Endothelial cell of umbilical vein (primary cell): Measurements from ENCODE around the gene DYNC2LI1. TPM values are rescaled to one million over a fixed set of nuclear protein-coding genes. Genes with fewer than 3 reads are reported as not detected.

Experiments
- BruUV-seq: library from RNA; stranded (reverse); fragments of 400-500 nt; replicated peaks from 2 replicates; lab custom pipeline; 2021; lab: Mats Ljungman, UMichigan
- CTCF ChIA-PET: fragments of 300-600, 350-600 bp; sonication (Branson Sonifier 250); formaldehyde crosslinking; loops from one replicate; lab custom pipeline; 2021; ENCODE audit warnings: antibody characterized with exemption, inconsistent platforms; lab: Charles Lee
- POLR2A ChIA-PET: fragments of 300-600, 350-600 bp; sonication (Branson Sonifier 250); formaldehyde crosslinking; loops from one replicate; lab custom pipeline; 2021; ENCODE audit warnings: antibody characterized with exemption, inconsistent platforms; lab: Charles Lee
- DNase-seq: peaks from one replicate; pipeline ENCODE4 v3.0.0-alpha.2; 2011; ENCODE audit warnings: low read depth, low spot score
- FAIRE-seq: peaks from 2 replicates; lab custom pipeline; 2011; peaks lifted over from hg19 to GRCh38; lab: Jason Lieb, UNC
- H2AFZ ChIP-seq: 2 replicates; pipeline ENCODE4 v1.6.0; 2012; ENCODE audit warnings: low read depth, low read length, control low read depth, inconsistent platforms
- H3K27ac ChIP-seq: 2 replicates; pipeline ENCODE4 v1.5.1; 2011; ENCODE audit warnings: low read depth, mild to moderate bottlenecking, control low read depth, low read length, moderate library complexity; ENCODE audit not compliant: insufficient read depth
- H3K27me3 ChIP-seq, 2 experiments: 2 replicates each; pipeline versions ENCODE4 v1.6.0 to v1.6.1; 2011; ENCODE audit warnings: low read length in 2 of 2, mixed read lengths in 1 of 2; ENCODE audit not compliant: control insufficient read depth in 2 of 2, insufficient read depth in 2 of 2
- H3K36me3 ChIP-seq, 2 experiments: 2 replicates in 1 of 2; 3 replicates in 1 of 2; pipeline ENCODE4 v1.5.1; 2011; ENCODE audit warnings: low read length in 2 of 2, mild to moderate bottlenecking in 1 of 2, moderate library complexity in 1 of 2; ENCODE audit not compliant: control insufficient read depth in 2 of 2, insufficient read depth in 2 of 2; ENCODE audit errors: extremely low read depth in 1 of 2
- H3K4me1 ChIP-seq: 3 replicates; pipeline ENCODE4 v1.5.1; 2011; ENCODE audit warnings: mild to moderate bottlenecking, low read length; ENCODE audit not compliant: control insufficient read depth, insufficient read depth; ENCODE audit errors: extremely low read depth
- H3K4me2 ChIP-seq: 2 replicates; pipeline ENCODE4 v1.6.1; 2011; ENCODE audit warnings: low read length, control low read depth, mixed read lengths; ENCODE audit not compliant: insufficient read depth
- H3K4me3 ChIP-seq, 3 experiments: fragments of 200-600 bp in 1 of 3; sonication (generic), shearing (Covaris generic) in 1 of 3; replicated peaks in 1 of 3; 2 replicates each; pipeline ENCODE4 v1.5.1; 2011 to 2016; ENCODE audit warnings: control low read depth in 3 of 3, low read length in 3 of 3, mild to moderate bottlenecking in 2 of 3, inconsistent platforms in 1 of 3, low read depth in 1 of 3, moderate library complexity in 1 of 3; ENCODE audit not compliant: insufficient read depth in 1 of 3
- H3K79me2 ChIP-seq: 2 replicates; pipeline ENCODE4 v1.6.0; 2012; ENCODE audit warnings: low read length, inconsistent platforms; ENCODE audit not compliant: control insufficient read depth, insufficient read depth
- H3K9ac ChIP-seq: replicated peaks from 2 replicates; pipeline ENCODE3; 2011; ENCODE audit warnings: low read length, control low read depth; ENCODE audit not compliant: insufficient read depth; ENCODE audit errors: extremely low read depth
- H3K9me1 ChIP-seq: replicated peaks from 3 replicates; pipeline ENCODE4 v1.6.0; 2011; ENCODE audit warnings: mild to moderate bottlenecking, low read length; ENCODE audit not compliant: control insufficient read depth, insufficient read depth; ENCODE audit errors: extremely low read depth
- H3K9me3 ChIP-seq: replicated peaks from 2 replicates; pipeline ENCODE4 v1.5.1; 2012; ENCODE audit warnings: low read length, inconsistent platforms; ENCODE audit not compliant: control insufficient read depth, insufficient read depth
- H4K20me1 ChIP-seq: replicated peaks from 2 replicates; pipeline ENCODE3; 2011; ENCODE audit warnings: mild to moderate bottlenecking, low read length; ENCODE audit not compliant: control insufficient read depth, insufficient read depth; ENCODE audit errors: extremely low read depth
- CTCF ChIP-seq, 2 donors: IDR thresholded peaks; 1 replicate in 1 of 2; 2 replicates in 1 of 2; pipeline ENCODE4 v1.5.1; 2011; ENCODE audit warnings: low read length in 2 of 2, mild to moderate bottlenecking in 2 of 2, moderate library complexity in 2 of 2, control low read depth in 1 of 2, inconsistent platforms in 1 of 2, low read depth in 1 of 2; ENCODE audit not compliant: insufficient read depth in 1 of 2; ENCODE audit errors: extremely low read depth in 1 of 2
- EZH2 ChIP-seq: IDR thresholded peaks from 2 replicates; pipeline ENCODE4 v1.6.1; 2012; ENCODE audit warnings: borderline replicate concordance, low read depth, mild to moderate bottlenecking, moderate library complexity, low read length, inconsistent platforms; ENCODE audit not compliant: severe bottlenecking
- FOS ChIP-seq: IDR thresholded peaks from 2 replicates; pipeline ENCODE4 v1.6.1; 2011; ENCODE audit warnings: mild to moderate bottlenecking, low read length, moderate library complexity, borderline replicate concordance; ENCODE audit not compliant: insufficient read depth
- JUN ChIP-seq: IDR thresholded peaks from 2 replicates; pipeline ENCODE4 v1.6.1; 2011; ENCODE audit warnings: borderline replicate concordance, low read depth; ENCODE audit not compliant: insufficient read length, insufficient read depth
- MAX ChIP-seq: IDR thresholded peaks from 2 replicates; pipeline ENCODE4 v1.6.1; 2011; ENCODE audit not compliant: insufficient read depth, insufficient read length
- MYC ChIP-seq: IDR thresholded peaks from one replicate; pipeline ENCODE4 v1.6.1; 2011; ENCODE audit warnings: mild to moderate bottlenecking, low read depth, low read length
- POLR2A ChIP-seq: IDR thresholded peaks from 2 replicates; pipeline ENCODE4 v1.6.1; 2012; ENCODE audit warnings: low read depth, mild to moderate bottlenecking, control low read depth, low read length
- POLR2AphosphoS5 ChIP-seq: IDR thresholded peaks from 2 replicates; pipeline ENCODE4 v1.6.1; 2012; ENCODE audit warnings: low read depth, mild to moderate bottlenecking, control low read depth, low read length, moderate library complexity; ENCODE audit not compliant: insufficient read depth
- dilution Hi-C: fragments of 300-500 bp; cut with MboI; formaldehyde crosslinking; loops from one replicate; pipeline ENCODE4 v1.15.0; 2019; ENCODE audit warnings: low sequenced_read_pairs; ENCODE audit not compliant: extremely low pct_ligation_motif_present
- intact Hi-C: fragments of 100-400 bp; cut with micrococcal nuclease; formaldehyde crosslinking; loops from one replicate; pipeline ENCODE4 v1.10.0; 2022
- polyA plus RNA-seq, 4 experiments: library from polyadenylated mRNA; depleted of rRNA in 3 of 4; stranded (reverse) in 3 of 4; unstranded in 1 of 4; fragments of >200 nt; gene quantifications; 2 replicates each; pipeline versions ENCODE4 v1.2.1 to v1.2.3, GENCODE V29; 2011 to 2012; ENCODE audit warnings: missing spikeins in 1 of 4
- total RNA-seq: library from RNA; stranded (reverse); gene quantifications from 2 replicates; pipeline ENCODE4 v1.2.3, GENCODE V29; 2021

DYNC2LI1 gene
- total and polyA plus RNA-seq, 2 donors (not counting 3 experiments of a cell fraction or from before 2014, with no cell fraction given), result 4.2 to 8.7 TPM

GRCh38 chr2:43803113-43803512 is 29.3 kb downstream of the DYNC2LI1 start:
- no peaks in the 10 kb centered on the region for H4K20me1 ChIP-seq
- H3K4me2 ChIP-seq, result no peak overlapping the region
- no peaks in the 10 kb centered on the region for H3K79me2 ChIP-seq
- H2AFZ ChIP-seq, result no peak overlapping the region
- no TSS peak for BruUV-seq
- no peaks in the 10 kb centered on the region for H3K27me3 ChIP-seq
- ChIA-PET POLR2A (no interaction called here), CTCF (no interaction called here)
- no peak overlapping the region for H3K9ac ChIP-seq
- DNase-seq, result no peak
- H3K9me1 ChIP-seq, result no peaks in the 10 kb centered on the region
- no peak overlapping the region for H3K4me3 ChIP-seq
- no peaks in the 10 kb centered on the region for H3K36me3 ChIP-seq
- dilution Hi-C loops (no loop called here), intact Hi-C loops (no loop called here)
- no peak overlapping the region for H3K27ac ChIP-seq
- TF ChIP-seq MAX (no peak), CTCF (IDR thresholded peaks at IDR 0.05; ENCODE audit: extremely low read depth in 1 of 2, insufficient read depth in 1 of 2, low read depth in 1 of 2, low read length in 2 of 2) (no peak), POLR2A (no peak), FOS (no peak), JUN (no peak), POLR2AphosphoS5 (no peak), MYC (no peak), EZH2 (no peak)
- FAIRE-seq, result no peak
- H3K4me1 ChIP-seq, result no peaks in the 10 kb centered on the region
- H3K9me3 ChIP-seq, result no peaks in the 10 kb centered on the region
